Nucleus accumbens (tissue), 56 donors: ENCODE measurements around the gene CPSF3.
"Not testable (repeated sequence)": the region's sequence is repeated elsewhere in the genome, so short reads cannot be mapped to it uniquely, and the experiment has no call there.

ENCODE experiments used
- DNase-seq, 56 donors: peaks; one replicate each; lab custom pipeline; 2025; lab: John Stamatoyannopoulos, UW

CPSF3 gene

DNA sequence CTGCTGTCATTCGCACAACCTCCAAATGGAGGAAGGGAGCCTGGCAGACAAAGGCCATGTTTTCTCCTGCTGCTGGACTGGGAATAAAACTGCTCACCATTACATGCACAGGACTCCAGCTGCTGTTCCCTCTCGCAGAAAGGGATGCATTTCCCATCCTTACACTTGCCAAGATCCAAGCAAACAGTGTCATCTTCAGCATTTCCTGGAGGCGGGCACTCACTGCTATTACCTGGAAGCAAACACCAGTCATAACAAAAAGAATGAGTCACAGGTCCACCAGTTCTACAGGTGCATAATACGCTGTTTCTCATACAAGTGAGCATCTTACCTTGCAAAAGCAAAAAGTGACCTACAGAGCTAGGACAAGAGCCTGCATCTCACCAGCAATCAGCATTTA is 73.6 kb downstream of the CPSF3 start:
- DNase-seq, result peak in 5 of 56 donors; percentile 5 to 41 (median 8)

DNA sequence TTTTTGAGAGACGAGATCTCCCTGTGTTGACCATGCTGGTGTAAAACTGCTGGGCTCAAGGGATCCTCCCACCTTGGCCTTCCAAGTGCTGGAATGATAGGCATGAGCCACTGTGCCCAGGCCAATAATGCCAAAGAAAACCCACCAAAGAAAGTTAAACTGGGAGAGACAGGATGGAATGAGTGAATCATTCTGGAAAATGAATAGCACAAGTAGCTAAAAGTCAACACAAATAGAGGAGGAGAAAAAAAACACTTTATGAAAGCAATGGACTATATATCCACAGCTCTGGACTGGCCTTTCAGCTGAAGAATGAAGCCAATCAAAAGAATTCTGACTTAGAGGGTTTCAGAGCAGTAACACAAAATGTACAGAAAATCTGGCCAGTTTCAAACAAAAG is 74.8 kb downstream of the CPSF3 start:
- DNase-seq, result no peak

DNA sequence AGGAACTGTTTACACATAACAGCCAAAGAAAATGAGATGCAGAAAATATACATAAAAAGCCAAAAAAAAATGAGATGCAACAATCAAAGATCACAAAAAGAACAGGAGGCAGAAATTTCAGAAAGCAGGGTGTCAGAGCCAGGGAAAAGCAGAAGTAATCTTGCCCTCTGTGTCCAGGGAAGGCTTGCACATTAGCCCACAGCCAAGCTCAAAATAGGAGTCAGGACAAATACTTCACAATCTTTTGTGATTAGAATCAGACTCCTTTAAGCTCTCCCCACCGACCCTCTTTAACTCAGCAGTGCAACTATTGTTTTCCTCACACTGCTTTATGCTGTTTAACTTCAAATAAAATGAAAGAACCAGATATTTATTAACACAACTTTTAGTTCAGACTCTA is 85.5 kb downstream of the CPSF3 start:
- no peak for DNase-seq

DNA sequence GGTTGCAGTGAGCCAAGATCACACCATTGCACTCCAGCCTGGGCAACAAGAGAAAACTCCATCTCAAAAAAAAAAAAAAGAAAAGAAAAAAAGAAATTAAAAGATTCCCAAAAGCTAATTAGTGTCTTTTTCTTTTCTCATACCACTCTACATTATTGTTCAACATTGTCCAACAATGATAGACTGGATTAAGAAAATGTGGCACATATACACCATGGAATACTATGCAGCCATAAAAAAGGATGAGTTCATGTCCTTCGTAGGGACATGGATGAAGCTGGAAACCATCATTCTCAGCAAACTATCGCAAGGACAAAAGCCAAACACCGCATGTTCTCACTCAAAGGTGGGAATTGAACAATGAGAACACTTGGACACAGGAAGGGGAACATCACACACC is 90.5 kb downstream of the CPSF3 start:
- not testable (repeated sequence) for DNase-seq

DNA sequence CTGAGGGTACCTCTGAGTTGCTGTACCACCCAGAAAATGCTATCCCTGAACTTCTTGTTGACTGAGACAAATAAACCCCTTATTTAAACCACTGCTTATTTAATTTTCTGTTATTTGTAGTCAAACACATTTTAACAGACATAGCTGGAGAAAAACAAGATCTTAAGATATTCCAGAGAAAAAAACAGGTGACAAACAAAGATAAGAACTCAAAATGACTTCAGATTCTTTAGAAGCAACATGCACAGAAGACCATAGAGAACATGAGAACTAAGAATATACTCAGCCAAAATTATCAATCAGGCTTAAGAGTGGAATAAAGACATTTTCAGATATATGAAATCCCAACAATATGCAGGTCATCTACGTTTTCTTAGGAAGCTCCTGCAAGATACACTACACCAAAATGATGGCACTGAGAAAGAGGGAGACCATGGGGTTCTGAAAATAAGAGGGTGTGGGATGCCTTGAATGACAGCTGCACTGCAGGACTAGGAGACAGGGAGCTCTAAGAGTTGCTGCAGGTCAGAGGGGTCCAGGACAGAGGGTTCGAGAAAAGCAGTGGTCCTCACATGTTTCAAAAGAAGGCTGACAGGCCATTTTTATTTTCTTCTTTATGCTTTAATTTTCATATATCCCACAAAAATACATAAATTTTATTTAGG is 93.8 kb downstream of the CPSF3 start:
- DNase-seq, result no peak

DNA sequence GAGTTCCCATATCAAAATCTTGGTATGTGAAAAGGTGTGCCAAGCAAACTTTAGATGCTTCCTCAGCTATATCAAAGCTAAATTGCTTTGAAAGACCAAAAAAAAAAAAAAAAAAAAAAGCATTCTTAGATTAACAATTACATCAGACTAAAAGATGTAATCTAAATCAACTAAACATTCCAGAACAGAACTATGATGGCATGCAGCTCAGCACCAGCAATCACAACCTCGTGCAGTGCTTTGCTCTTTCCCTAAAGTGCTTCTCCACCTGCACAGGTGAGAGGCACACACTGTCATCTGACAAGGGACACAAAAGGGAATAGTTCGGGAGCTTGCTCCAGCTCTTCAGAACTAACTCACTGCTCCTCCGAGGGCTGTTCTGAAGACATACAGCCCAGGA is 94.7 kb downstream of the CPSF3 start:
- DNase-seq, result no peak

- no peak for DNase-seq
Observed at GRCh38 chr2:9518780-9519179, 95.3 kb downstream of the CPSF3 start.

DNA sequence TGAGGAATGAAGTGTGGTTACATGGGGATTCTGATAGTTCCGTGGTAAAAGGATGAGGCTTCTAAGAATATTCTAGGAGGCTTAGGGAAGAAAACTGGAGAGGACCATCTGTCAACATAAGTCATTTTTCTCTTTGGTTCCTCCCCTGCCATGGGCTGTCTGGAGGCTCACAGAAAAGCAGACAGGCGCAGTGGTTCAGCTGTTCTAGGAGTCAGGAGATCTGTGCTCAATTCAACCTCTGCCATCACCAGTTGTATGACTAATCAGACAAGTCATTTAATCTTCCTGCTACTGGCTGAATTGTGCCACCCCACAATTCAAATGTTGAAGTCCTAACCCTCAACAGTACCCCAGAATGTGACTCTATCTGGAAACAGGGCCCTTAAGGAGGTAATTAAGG is 95.8 kb downstream of the CPSF3 start:
- no peak for DNase-seq
